ENCODE measurements around the gene EBF3.

EBF3 gene

DNA sequence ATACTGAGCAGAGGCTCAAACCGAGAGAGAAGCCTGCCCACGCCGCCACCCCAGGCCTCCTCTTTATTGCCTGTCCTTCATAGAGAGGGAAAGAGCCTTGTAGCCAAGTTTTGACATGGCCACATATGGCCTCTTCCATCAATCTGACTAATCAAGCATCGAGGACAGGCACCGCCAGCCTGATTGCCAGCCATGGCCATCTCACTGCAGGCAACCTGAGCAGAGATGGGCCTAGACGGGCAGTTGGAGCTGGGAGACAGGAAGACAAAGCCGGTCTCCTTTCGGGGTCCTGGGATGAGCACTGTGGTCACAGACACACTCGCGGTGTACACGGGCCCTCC lies 67.2 kb downstream of the EBF3 start:
- Mint-ChIP-seq H3K4me1 (peaks cover 36% of the 10 kb centered on the region), H3K27ac (no peak overlapping the region), H3K36me3 (ENCODE audit: low read depth) (no peaks in the 10 kb centered on the region), H3K4me3 (no peak overlapping the region), H3K27me3 (ENCODE audit: low read depth) (peaks cover 54% of the 10 kb centered on the region), H3K9me3 (no peaks in the 10 kb centered on the region)
- TF ChIP-seq, protein P1, sequence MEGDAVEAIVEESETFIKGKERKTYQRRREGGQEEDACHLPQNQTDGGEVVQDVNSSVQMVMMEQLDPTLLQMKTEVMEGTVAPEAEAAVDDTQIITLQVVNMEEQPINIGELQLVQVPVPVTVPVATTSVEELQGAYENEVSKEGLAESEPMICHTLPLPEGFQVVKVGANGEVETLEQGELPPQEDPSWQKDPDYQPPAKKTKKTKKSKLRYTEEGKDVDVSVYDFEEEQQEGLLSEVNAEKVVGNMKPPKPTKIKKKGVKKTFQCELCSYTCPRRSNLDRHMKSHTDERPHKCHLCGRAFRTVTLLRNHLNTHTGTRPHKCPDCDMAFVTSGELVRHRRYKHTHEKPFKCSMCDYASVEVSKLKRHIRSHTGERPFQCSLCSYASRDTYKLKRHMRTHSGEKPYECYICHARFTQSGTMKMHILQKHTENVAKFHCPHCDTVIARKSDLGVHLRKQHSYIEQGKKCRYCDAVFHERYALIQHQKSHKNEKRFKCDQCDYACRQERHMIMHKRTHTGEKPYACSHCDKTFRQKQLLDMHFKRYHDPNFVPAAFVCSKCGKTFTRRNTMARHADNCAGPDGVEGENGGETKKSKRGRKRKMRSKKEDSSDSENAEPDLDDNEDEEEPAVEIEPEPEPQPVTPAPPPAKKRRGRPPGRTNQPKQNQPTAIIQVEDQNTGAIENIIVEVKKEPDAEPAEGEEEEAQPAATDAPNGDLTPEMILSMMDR (IDR thresholded peaks at IDR 0.05; ENCODE audit: unreplicated experiment in 3 of 3) = no peak

DNA sequence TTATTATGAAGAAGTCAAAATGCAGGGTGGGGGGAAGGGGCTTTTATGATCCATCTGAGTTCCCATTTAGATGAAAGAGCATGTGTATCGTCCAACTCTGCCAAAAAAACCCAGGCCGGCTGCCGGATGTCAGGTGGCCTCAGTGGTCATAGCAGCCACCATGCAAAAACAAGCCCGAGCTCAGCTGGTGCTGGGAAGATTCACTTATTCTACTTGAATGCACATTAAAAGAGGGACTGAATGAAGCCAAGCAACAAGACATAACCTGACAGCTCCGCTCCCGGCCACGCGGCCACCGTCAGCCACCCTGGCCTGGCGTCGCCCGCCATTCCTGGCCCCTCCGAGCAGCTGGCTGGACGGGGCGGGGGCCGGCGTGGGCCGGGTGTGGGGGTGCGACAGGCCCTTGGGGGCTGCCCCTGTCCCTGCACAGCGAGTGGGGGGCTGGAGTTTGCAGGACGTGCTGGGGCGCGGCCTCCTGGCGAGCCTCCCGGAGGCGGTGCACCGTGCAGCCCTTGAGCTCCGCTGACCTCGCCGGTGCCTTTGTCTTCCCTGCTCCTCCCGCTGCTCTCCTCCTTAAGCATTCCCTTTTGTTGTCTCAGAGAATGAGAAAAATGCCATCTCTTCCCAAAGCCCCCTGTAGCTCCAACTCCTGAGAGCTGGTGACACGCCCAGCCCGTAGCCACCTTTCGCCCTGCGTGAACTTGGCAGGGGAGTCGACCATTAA lies 67.8 kb downstream of the EBF3 start:
- Mint-ChIP-seq H3K27me3 (ENCODE audit: low read depth) (peaks cover 54% of the 10 kb centered on the region), H3K4me3 (no peak overlapping the region), H3K36me3 (ENCODE audit: low read depth) (no peaks in the 10 kb centered on the region), H3K9me3 (no peaks in the 10 kb centered on the region), H3K4me1 (peaks cover 40% of the 10 kb centered on the region), H3K27ac (no peak overlapping the region)
- TF ChIP-seq, protein P1 (IDR thresholded peaks at IDR 0.05; ENCODE audit: unreplicated experiment in 3 of 3) = no peak

DNA sequence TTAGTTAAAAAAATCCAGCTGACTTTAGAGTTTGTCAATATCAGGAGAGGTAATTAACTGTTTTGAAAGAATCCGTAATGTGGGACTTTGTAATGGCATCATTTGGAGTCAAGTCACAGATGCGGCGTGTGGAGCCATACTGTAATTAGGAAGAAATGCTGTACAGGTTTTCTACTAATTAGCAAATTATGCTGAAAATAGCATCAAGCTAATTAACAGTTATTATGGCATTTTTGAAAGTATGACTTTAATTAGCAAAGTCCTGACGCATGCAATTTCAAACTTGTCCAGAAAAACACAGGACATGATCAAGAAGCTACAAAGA lies 68.3 kb downstream of the EBF3 start:
- Mint-ChIP-seq H3K9me3 (no peaks in the 10 kb centered on the region), H3K4me3 (no peak overlapping the region)
- TF ChIP-seq, protein P1 (IDR thresholded peaks at IDR 0.05; ENCODE audit: unreplicated experiment in 3 of 3) = no peak

DNA sequence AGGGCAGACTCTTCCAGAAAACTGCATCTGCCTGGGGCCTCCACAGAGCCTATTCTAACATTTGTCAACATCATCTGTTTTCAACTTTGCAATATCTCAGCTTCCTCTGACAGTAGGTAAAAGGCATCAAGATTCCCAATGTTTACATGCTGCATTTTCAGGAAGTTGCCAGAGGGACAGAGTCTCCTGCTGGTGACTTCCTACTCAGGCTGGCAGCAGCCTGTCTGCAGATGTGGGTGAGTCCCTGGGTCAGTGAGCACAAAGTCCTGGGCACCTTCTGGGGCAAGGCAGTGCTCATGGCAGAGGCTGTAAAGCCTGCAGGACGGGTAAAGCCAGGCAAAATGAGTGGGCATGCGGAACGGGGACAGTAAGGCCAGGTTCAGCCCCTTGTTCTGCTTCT lies 69.4 kb downstream of the EBF3 start:
- H3K36me3 Mint-ChIP-seq (ENCODE audit: low read depth) = no peaks in the 10 kb centered on the region
- TF ChIP-seq, protein P1 (IDR thresholded peaks at IDR 0.05; ENCODE audit: unreplicated experiment in 3 of 3) = no peak
- no peaks in the 10 kb centered on the region for H3K9me3 Mint-ChIP-seq
- no peak overlapping the region for H3K4me3 Mint-ChIP-seq
- H3K4me1 Mint-ChIP-seq = peaks cover 47% of the 10 kb centered on the region
- peaks cover 50% of the 10 kb centered on the region for H3K27me3 Mint-ChIP-seq (ENCODE audit: low read depth)
- H3K27ac Mint-ChIP-seq = no peak overlapping the region

More for the DNA sequence above, 68.3 kb downstream of the EBF3 start:
- peaks cover 45% of the 10 kb centered on the region for H3K4me1 Mint-ChIP-seq
- H3K27me3 Mint-ChIP-seq (ENCODE audit: low read depth) = peaks cover 55% of the 10 kb centered on the region
- H3K27ac Mint-ChIP-seq = no peak overlapping the region
- H3K36me3 Mint-ChIP-seq (ENCODE audit: low read depth) = no peaks in the 10 kb centered on the region

DNA sequence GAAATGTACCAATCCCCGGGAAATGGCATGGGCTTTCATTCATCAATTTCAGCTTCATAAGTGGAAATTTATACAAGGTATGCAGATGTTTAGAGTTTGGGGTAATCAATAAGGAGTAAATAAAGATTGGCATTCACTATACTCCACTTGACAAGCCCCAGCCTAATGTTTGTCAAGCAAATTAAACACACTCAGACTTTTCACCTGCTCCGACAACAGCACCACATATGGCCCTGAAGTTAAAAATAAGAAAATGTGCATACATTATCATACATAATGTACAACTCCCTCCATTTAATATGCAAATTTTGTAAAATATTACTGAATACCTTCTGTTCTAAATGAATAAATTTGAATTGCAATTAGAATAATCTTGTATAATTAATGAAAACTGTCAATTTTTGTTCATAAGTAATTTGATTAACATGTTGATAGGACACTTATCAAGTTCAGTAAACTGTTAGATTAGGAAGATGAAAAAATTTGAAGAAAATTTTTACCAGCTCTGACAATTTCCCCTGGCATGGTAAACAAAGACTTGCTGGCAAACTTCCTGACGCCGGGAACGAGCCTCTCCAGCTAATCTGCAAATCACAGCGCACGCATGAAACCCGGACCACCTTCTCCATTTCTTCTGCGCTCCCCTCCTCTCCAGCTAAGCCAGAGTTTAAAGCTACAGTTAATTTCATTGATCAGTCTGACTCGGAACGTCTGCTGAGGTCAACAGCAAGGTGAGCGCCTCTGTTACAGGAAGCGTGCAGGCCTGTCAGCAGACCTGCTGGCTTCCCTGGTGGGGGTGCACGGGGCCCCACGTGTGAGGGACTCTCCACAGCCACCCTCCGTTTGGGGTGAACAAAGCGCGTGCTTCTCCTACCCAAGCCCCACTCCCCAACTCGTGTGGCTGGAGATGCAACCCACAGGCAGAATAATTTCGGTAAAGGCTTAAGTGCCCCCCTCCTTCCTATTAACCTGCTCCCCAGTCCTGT lies 70.7 kb downstream of the EBF3 start:
- H3K4me1 Mint-ChIP-seq = peaks cover 45% of the 10 kb centered on the region
- TF ChIP-seq, protein P1 (IDR thresholded peaks at IDR 0.05; ENCODE audit: unreplicated experiment in 3 of 3) = no peak

More for the DNA sequence above, 70.7 kb downstream of the EBF3 start:
- Mint-ChIP-seq H3K27ac (no peak overlapping the region), H3K36me3 (ENCODE audit: low read depth) (no peaks in the 10 kb centered on the region), H3K27me3 (ENCODE audit: low read depth) (peaks cover 42% of the 10 kb centered on the region), H3K9me3 (no peaks in the 10 kb centered on the region), H3K4me3 (no peak overlapping the region)

Measured in nephron (organoid).